ENCODE measurements around the gene FCAMR.

FCAMR gene

DNA sequence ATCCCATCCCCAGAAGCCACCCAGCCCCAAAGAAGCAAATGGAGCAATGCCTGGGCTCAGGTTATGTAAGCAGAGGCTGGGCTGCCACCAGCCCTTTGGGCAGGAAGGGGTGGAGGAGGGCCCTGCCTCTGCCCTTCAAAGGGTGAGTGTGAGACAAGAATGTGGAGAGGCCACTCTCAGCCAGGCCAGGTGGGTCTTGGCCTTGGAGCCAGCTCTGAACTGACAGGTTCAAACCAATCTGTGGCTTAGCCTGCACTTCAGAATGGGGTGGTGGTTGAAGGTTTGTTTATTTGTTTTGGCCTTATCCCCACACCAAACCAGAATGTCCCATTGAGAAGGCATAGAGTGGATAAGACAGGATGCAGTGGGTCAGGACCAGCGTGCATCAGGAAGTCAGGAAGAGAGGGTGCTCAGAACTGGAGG is 32.5 kb upstream of the FCAMR start:
- no peak overlapping the region for H2BK12ac ChIP-seq (ENCODE audit: low read length in 2 of 2)
- H3K4me3 ChIP-seq (ENCODE audit: insufficient read depth in 1 of 2, low read depth in 1 of 2, low read length in 2 of 2) = no peak overlapping the region
- H2BK5ac ChIP-seq (ENCODE audit: low read depth, low read length, poor library complexity, severe bottlenecking) = no peak overlapping the region
- no peak overlapping the region for H3K4ac ChIP-seq (ENCODE audit: low read depth in 1 of 2, low read length in 2 of 2)
- H3K9ac ChIP-seq (ENCODE audit: low read length) = no peak overlapping the region
- peaks cover 0 to 8% of the 10 kb centered on the region in 2 experiments for H3K27me3 ChIP-seq (ENCODE audit: control insufficient read depth in 1 of 2, insufficient read depth in 1 of 2, low read length in 2 of 2)
- H4K8ac ChIP-seq (ENCODE audit: low read length) = no peak overlapping the region
- no peak overlapping the region for H2AFZ ChIP-seq (ENCODE audit: low read depth, low read length)
- no peak overlapping the region for H3K18ac ChIP-seq (ENCODE audit: low read depth in 1 of 2, low read length in 2 of 2)
- no peak overlapping the region for H3K27ac ChIP-seq (ENCODE audit: low read length, poor library complexity, severe bottlenecking)
- no peak overlapping the region for H3K23ac ChIP-seq (ENCODE audit: low read length in 2 of 2)
- H3K14ac ChIP-seq (ENCODE audit: low read length in 2 of 2) = no peak overlapping the region
- H3K4me2 ChIP-seq (ENCODE audit: low read length, poor library complexity, severe bottlenecking) = no peak overlapping the region
- H2BK15ac ChIP-seq (ENCODE audit: low read depth, poor library complexity, severe bottlenecking) = no peak overlapping the region
- H3K79me1 ChIP-seq (replicated peaks; ENCODE audit: low read length, poor library complexity, severe bottlenecking) = no peaks in the 10 kb centered on the region
- no peak overlapping the region for H2BK120ac ChIP-seq (ENCODE audit: low read depth, low read length)
- no peak overlapping the region for H2AK5ac ChIP-seq (ENCODE audit: low read length, severe bottlenecking)
- H3K9me3 ChIP-seq (ENCODE audit: control insufficient read depth, low read length) = no peaks in the 10 kb centered on the region
- no peaks in the 10 kb centered on the region for H3K36me3 ChIP-seq (ENCODE audit: control insufficient read depth in 1 of 2, insufficient read depth in 2 of 2, low read depth in 1 of 2, low read length in 2 of 2)
- no peak for DNase-seq
- H3K4me1 ChIP-seq (ENCODE audit: control insufficient read depth, insufficient read depth, low read depth, low read length) = peaks cover 7% of the 10 kb centered on the region
- 60% methylated on average over 1 of the region's 1 CpG for WGBS
- no peak overlapping the region for H4K91ac ChIP-seq (ENCODE audit: low read length)

DNA sequence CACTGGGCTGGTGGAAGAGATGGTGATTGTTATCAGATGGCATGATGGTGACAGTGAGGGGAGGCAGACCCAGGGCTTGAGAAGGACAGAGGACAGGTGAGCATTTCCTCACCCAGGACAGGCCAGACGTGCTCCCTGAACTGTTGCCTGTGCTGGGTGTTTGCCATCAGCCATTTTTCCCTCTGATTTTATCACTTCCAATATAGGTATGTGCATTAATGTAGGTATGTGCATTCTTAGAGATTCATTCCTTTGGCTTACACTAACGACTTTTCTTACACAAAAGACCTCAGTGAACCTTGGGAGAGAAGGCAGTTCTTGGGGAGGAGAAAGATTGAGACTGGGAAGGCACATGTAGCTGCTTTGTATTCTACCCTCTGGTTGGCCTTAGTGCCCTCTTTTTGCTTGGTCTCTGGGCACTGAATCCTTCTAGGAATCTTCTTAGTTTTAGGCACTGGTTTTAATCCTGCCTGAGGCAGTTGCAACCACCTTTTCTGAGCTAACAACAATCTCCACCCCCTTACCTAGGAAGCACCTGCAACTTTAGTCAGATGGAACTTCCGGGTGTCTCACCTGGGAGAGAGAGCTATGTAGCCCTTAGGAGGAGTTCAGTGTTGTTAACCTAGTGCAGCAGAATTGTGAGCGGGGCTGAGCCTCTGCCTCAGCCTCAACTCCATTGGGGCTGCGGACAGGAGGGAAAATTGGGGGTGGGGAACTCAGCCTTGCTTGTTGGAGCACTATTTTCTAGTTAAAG is 31.4 kb upstream of the FCAMR start:
- Histone ChIP-seq H2BK5ac (ENCODE audit: low read depth, low read length, poor library complexity, severe bottlenecking) (no peak overlapping the region), H3K79me1 (replicated peaks; ENCODE audit: low read length, poor library complexity, severe bottlenecking) (no peaks in the 10 kb centered on the region), H4K8ac (ENCODE audit: low read length) (no peak overlapping the region), H3K36me3 (ENCODE audit: control insufficient read depth in 1 of 2, insufficient read depth in 2 of 2, low read depth in 1 of 2, low read length in 2 of 2) (no peaks in the 10 kb centered on the region), H3K23ac (ENCODE audit: low read length in 2 of 2) (no peak overlapping the region), H3K14ac (ENCODE audit: low read length in 2 of 2) (no peak overlapping the region), H3K4ac (ENCODE audit: low read depth in 1 of 2, low read length in 2 of 2) (no peak overlapping the region), H3K9ac (ENCODE audit: low read length) (no peak overlapping the region), H3K4me3 (ENCODE audit: insufficient read depth in 1 of 2, low read depth in 1 of 2, low read length in 2 of 2) (no peak overlapping the region), H3K4me1 (ENCODE audit: control insufficient read depth, insufficient read depth, low read depth, low read length) (peaks cover 2% of the 10 kb centered on the region), H2BK15ac (ENCODE audit: low read depth, poor library complexity, severe bottlenecking) (no peak overlapping the region), H2AFZ (ENCODE audit: low read depth, low read length) (no peak overlapping the region), H3K27me3 (ENCODE audit: control insufficient read depth in 1 of 2, insufficient read depth in 1 of 2, low read length in 2 of 2) (peaks cover 0 to 10% of the 10 kb centered on the region in 2 experiments), H2BK120ac (ENCODE audit: low read depth, low read length) (no peak overlapping the region), H4K91ac (ENCODE audit: low read length) (no peak overlapping the region), H3K27ac (ENCODE audit: low read length, poor library complexity, severe bottlenecking) (no peak overlapping the region), H2BK12ac (ENCODE audit: low read length in 2 of 2) (no peak overlapping the region), H3K18ac (ENCODE audit: low read depth in 1 of 2, low read length in 2 of 2) (no peak overlapping the region), H2AK5ac (ENCODE audit: low read length, severe bottlenecking) (no peak overlapping the region), H3K4me2 (ENCODE audit: low read length, poor library complexity, severe bottlenecking) (no peak overlapping the region), H3K9me3 (ENCODE audit: control insufficient read depth, low read length) (no peaks in the 10 kb centered on the region)
- WGBS = 88% methylated on average over 3 of the region's 5 CpGs
- no peak for DNase-seq

DNA sequence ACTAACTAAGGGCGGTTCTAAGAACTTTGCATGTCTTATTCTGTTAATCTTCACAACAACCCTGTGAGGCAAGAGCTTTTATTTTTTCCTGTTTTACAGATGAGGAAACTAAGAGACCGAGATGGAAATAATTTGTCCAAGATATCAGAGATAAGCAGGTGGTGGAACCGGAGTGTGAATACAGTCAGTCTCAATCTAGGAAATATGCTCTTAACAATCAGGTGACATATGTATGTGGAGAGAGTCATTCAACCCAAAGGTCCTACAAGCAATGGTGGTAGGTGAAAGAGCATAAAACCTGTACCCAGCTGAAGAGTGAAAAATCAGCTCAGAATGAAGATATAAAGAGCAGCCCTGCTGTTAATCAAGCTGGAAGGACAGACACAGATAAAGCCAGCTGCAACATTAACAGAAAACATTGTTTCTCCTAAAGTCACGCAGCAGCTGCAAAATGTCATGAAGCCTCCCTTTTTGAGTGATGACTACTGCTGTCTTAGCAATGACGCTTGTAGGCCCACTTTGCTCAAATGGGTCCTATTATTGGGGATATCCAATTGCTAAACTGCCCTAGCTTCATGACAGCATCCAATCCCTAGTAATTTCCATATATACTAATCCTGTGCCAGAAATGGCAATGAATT is 30.5 kb upstream of the FCAMR start:
- Histone ChIP-seq H3K4me3 (ENCODE audit: insufficient read depth in 1 of 2, low read depth in 1 of 2, low read length in 2 of 2) (no peak overlapping the region), H4K8ac (ENCODE audit: low read length) (no peak overlapping the region), H3K18ac (ENCODE audit: low read depth in 1 of 2, low read length in 2 of 2) (no peak overlapping the region), H3K14ac (ENCODE audit: low read length in 2 of 2) (no peak overlapping the region), H3K4me1 (ENCODE audit: control insufficient read depth, insufficient read depth, low read depth, low read length) (peaks cover 2% of the 10 kb centered on the region), H3K79me1 (replicated peaks; ENCODE audit: low read length, poor library complexity, severe bottlenecking) (no peaks in the 10 kb centered on the region), H4K91ac (ENCODE audit: low read length) (no peak overlapping the region), H3K27me3 (ENCODE audit: control insufficient read depth in 1 of 2, insufficient read depth in 1 of 2, low read length in 2 of 2) (peaks cover 0 to 10% of the 10 kb centered on the region in 2 experiments), H2AFZ (ENCODE audit: low read depth, low read length) (no peak overlapping the region), H3K36me3 (ENCODE audit: control insufficient read depth in 1 of 2, insufficient read depth in 2 of 2, low read depth in 1 of 2, low read length in 2 of 2) (no peaks in the 10 kb centered on the region), H2BK5ac (ENCODE audit: low read depth, low read length, poor library complexity, severe bottlenecking) (no peak overlapping the region), H3K9ac (ENCODE audit: low read length) (no peak overlapping the region), H3K23ac (ENCODE audit: low read length in 2 of 2) (no peak overlapping the region), H2BK120ac (ENCODE audit: low read depth, low read length) (no peak overlapping the region), H2AK5ac (ENCODE audit: low read length, severe bottlenecking) (no peak overlapping the region), H3K9me3 (ENCODE audit: control insufficient read depth, low read length) (no peaks in the 10 kb centered on the region), H2BK15ac (ENCODE audit: low read depth, poor library complexity, severe bottlenecking) (no peak overlapping the region), H3K4ac (ENCODE audit: low read depth in 1 of 2, low read length in 2 of 2) (no peak overlapping the region), H2BK12ac (ENCODE audit: low read length in 2 of 2) (no peak overlapping the region), H3K4me2 (ENCODE audit: low read length, poor library complexity, severe bottlenecking) (no peak overlapping the region), H3K27ac (ENCODE audit: low read length, poor library complexity, severe bottlenecking) (no peak overlapping the region)
- no peak for DNase-seq
- WGBS = 96% methylated on average over 5 of the region's 5 CpGs

DNA sequence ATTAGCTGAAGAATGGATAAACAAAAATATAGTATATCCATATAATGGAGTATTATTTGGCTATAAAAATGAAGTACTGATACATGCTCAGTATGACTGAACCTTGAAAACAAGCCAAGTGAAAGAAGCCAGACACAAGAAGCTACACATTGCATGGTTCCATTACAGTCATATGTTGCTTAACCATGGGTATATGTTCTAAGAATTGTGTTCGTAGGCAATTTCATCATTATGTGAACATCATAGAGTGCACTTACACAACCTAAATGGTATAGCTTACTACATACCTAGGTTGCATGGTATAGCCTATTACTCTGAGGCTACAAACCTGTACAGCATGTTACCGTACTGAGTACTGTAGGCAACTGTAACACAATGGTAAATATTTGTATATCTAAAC is 28.6 kb upstream of the FCAMR start:
- no peak overlapping the region for H3K4me2 ChIP-seq (ENCODE audit: low read length, poor library complexity, severe bottlenecking)
- no peak overlapping the region for H3K9ac ChIP-seq (ENCODE audit: low read length)
- no peak overlapping the region for H2AK5ac ChIP-seq (ENCODE audit: low read length, severe bottlenecking)
- no peaks in the 10 kb centered on the region for H3K79me1 ChIP-seq (replicated peaks; ENCODE audit: low read length, poor library complexity, severe bottlenecking)
- no CpG with 5 or more reads among the region's 2 CpGs for WGBS
- no peak overlapping the region for H3K4me3 ChIP-seq (ENCODE audit: insufficient read depth in 1 of 2, low read depth in 1 of 2, low read length in 2 of 2)
- no peaks in the 10 kb centered on the region for H3K36me3 ChIP-seq (ENCODE audit: control insufficient read depth in 1 of 2, insufficient read depth in 2 of 2, low read depth in 1 of 2, low read length in 2 of 2)
- H3K23ac ChIP-seq (ENCODE audit: low read length in 2 of 2) = no peak overlapping the region
- H3K4ac ChIP-seq (ENCODE audit: low read depth in 1 of 2, low read length in 2 of 2) = no peak overlapping the region
- H2BK15ac ChIP-seq (ENCODE audit: low read depth, poor library complexity, severe bottlenecking) = no peak overlapping the region
- no peak overlapping the region for H2BK120ac ChIP-seq (ENCODE audit: low read depth, low read length)
- H3K18ac ChIP-seq (ENCODE audit: low read depth in 1 of 2, low read length in 2 of 2) = no peak overlapping the region
- H3K14ac ChIP-seq (ENCODE audit: low read length in 2 of 2) = no peak overlapping the region
- no peak overlapping the region for H4K8ac ChIP-seq (ENCODE audit: low read length)
- no peak overlapping the region for H2BK12ac ChIP-seq (ENCODE audit: low read length in 2 of 2)
- H3K27me3 ChIP-seq (ENCODE audit: control insufficient read depth in 1 of 2, insufficient read depth in 1 of 2, low read length in 2 of 2) = peaks cover 0 to 10% of the 10 kb centered on the region in 2 experiments
- H2AFZ ChIP-seq (ENCODE audit: low read depth, low read length) = no peak overlapping the region
- no peak overlapping the region for H4K91ac ChIP-seq (ENCODE audit: low read length)
- no peak for DNase-seq
- H3K9me3 ChIP-seq (ENCODE audit: control insufficient read depth, low read length) = no peaks in the 10 kb centered on the region
- no peak overlapping the region for H2BK5ac ChIP-seq (ENCODE audit: low read depth, low read length, poor library complexity, severe bottlenecking)
- peaks cover 2% of the 10 kb centered on the region for H3K4me1 ChIP-seq (ENCODE audit: control insufficient read depth, insufficient read depth, low read depth, low read length)
- no peak overlapping the region for H3K27ac ChIP-seq (ENCODE audit: low read length, poor library complexity, severe bottlenecking)

Data from mesenchymal stem cell (in vitro differentiated cells and primary cell).